HG02970 (cell line): ENCODE measurements around the gene ZFP36L2.
"Not testable (repeated sequence)": the region's sequence is repeated elsewhere in the genome, so short reads cannot be mapped to it uniquely, and the experiment has no call there.

ENCODE experiments used
- ATAC-seq: cut with Tn5 transposase; IDR thresholded peaks from one replicate; pipeline ENCODE4 v1.9.1; 2021; ENCODE audit warnings: mild to moderate bottlenecking, moderate library complexity, moderate number of reproducible peaks; ENCODE audit not compliant: unreplicated experiment, low FRiP score

ZFP36L2 gene

GRCh38 chr2:43190311-43191052 is 35.9 kb downstream of the ZFP36L2 start:
- ATAC-seq = no peak

GRCh38 chr2:43189861-43190260 is 36.5 kb downstream of the ZFP36L2 start:
- not testable (repeated sequence) for ATAC-seq

- ATAC-seq = no peak
Observed at GRCh38 chr2:43188561-43189386, 37.6 kb downstream of the ZFP36L2 start.

GRCh38 chr2:43186679-43187374 is 39.6 kb downstream of the ZFP36L2 start:
- ATAC-seq = no peak

- no peak for ATAC-seq
Observed at GRCh38 chr2:43186321-43186678, 40.1 kb downstream of the ZFP36L2 start.

GRCh38 chr2:43185146-43185545 is 41.3 kb downstream of the ZFP36L2 start:
- ATAC-seq = no peak

GRCh38 chr2:43184339-43184895 is 42.0 kb downstream of the ZFP36L2 start:
- ATAC-seq = no peak

GRCh38 chr2:43183743-43184142 is 42.7 kb downstream of the ZFP36L2 start:
- no peak for ATAC-seq

GRCh38 chr2:43180897-43181296 is 45.5 kb downstream of the ZFP36L2 start:
- no peak for ATAC-seq

- ATAC-seq = no peak
Observed at GRCh38 chr2:43179942-43180341, 46.5 kb downstream of the ZFP36L2 start.

- ATAC-seq = no peak
Observed at GRCh38 chr2:43178602-43179542, 47.5 kb downstream of the ZFP36L2 start.

GRCh38 chr2:43178055-43178598 is 48.3 kb downstream of the ZFP36L2 start:
- ATAC-seq = no peak

- ATAC-seq = no peak
Observed at GRCh38 chr2:43176449-43176848, 50.0 kb downstream of the ZFP36L2 start.

GRCh38 chr2:43175876-43176275 is 50.5 kb downstream of the ZFP36L2 start:
- no peak for ATAC-seq

GRCh38 chr2:43175020-43175441 is 51.4 kb downstream of the ZFP36L2 start:
- no peak for ATAC-seq

- peak; percentile 72 for ATAC-seq
Observed at GRCh38 chr2:43174368-43174916, 52.0 kb downstream of the ZFP36L2 start.
